Upper lobe of left lung (tissue), 4 donors: ENCODE data around the gene CMSS1.

Source experiments
- EP300 ChIP-seq, 4 donors: sonication (generic); formaldehyde crosslinking; IDR thresholded peaks; one replicate each; pipeline ENCODE4 v1.5.1; 2017; ENCODE audit warnings: antibody characterized with exemption in 4 of 4, control low read depth in 2 of 4
- POLR2AphosphoS5 ChIP-seq, 2 donors: sonication (generic); formaldehyde crosslinking; IDR thresholded peaks; one replicate each; pipeline ENCODE4 v1.5.1; 2017; ENCODE audit warnings: antibody characterized with exemption in 2 of 2
- TF ChIP-seq, protein P1 (sequence below), 6 experiments: fragments of 450-650 bp in 4 of 6; fragments of 200-600 bp in 2 of 6; sonication (generic) in 2 of 6; IDR thresholded peaks; one replicate each; pipeline ENCODE4 v1.5.1; 2016 to 2019; ENCODE audit warnings: antibody characterized with exemption in 6 of 6

DNA sequence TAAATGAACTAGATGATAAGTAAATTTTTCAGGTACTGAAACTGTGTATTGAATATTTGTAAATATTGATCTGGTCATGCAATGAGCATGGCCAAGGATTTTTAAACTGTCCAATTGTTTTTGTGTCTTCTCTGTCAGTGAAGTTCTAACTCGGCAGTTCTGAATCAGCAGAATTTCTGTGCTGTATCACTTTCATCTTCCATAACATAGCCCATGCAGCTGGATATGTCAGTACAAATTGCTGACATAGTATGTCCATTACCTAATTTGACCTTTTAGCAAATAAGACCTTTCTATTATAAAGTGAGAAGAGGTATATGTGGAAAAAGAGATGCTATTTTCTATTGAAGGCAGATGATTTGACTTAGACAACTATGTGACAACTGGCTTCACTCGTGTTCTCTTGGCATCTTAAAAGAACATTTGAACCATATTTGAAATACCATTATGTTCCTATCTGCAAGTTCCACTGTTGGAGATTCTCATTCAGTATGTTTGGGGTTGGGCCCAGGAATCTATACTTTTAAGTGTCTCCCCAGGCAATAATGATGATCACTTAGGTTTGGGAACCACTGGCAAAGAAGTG, 90.4 kb downstream of the CMSS1 start:
- TF ChIP-seq EP300 (IDR thresholded peaks at IDR 0.05) (no peak), POLR2AphosphoS5 (IDR thresholded peaks at IDR 0.05) (no peak)
- TF ChIP-seq, protein P1, sequence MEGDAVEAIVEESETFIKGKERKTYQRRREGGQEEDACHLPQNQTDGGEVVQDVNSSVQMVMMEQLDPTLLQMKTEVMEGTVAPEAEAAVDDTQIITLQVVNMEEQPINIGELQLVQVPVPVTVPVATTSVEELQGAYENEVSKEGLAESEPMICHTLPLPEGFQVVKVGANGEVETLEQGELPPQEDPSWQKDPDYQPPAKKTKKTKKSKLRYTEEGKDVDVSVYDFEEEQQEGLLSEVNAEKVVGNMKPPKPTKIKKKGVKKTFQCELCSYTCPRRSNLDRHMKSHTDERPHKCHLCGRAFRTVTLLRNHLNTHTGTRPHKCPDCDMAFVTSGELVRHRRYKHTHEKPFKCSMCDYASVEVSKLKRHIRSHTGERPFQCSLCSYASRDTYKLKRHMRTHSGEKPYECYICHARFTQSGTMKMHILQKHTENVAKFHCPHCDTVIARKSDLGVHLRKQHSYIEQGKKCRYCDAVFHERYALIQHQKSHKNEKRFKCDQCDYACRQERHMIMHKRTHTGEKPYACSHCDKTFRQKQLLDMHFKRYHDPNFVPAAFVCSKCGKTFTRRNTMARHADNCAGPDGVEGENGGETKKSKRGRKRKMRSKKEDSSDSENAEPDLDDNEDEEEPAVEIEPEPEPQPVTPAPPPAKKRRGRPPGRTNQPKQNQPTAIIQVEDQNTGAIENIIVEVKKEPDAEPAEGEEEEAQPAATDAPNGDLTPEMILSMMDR (IDR thresholded peaks at IDR 0.05): no peak
